SK-N-SH treated with all-trans-retinoic acid at 6 μM for 48 hours (cell line): ENCODE results near the gene DNM1.

ENCODE experiments used
- ARNTL ChIP-seq: fragments of 450-650 bp; formaldehyde crosslinking; IDR thresholded peaks from 2 replicates; pipeline ENCODE4 v1.5.0; 2020; ENCODE audit warnings: low read depth, mild to moderate bottlenecking, moderate library complexity, borderline replicate concordance
- BACH2 ChIP-seq: fragments of 250-450 bp; sonication (Bioruptor Pico); IDR thresholded peaks from 2 replicates; pipeline ENCODE4 v1.9.0; 2021; ENCODE audit warnings: mild to moderate bottlenecking, borderline replicate concordance
- CREB5 ChIP-seq: fragments of 250-450 bp; sonication (Bioruptor Pico); IDR thresholded peaks from 2 replicates; pipeline ENCODE4 v1.5.1; 2020; ENCODE audit warnings: low read depth, mild to moderate bottlenecking, moderate library complexity
- CSDC2 ChIP-seq: fragments of 250-450 bp; sonication (Bioruptor Pico); IDR thresholded peaks from 2 replicates; pipeline ENCODE4 v1.5.0; 2020; ENCODE audit warnings: mild to moderate bottlenecking, moderate library complexity
- GLIS3 ChIP-seq: fragments of 250-450 bp; sonication (Bioruptor Pico); IDR thresholded peaks from 2 replicates; pipeline ENCODE4 v1.5.0; 2020; ENCODE audit warnings: mild to moderate bottlenecking, moderate library complexity
- POU6F1 ChIP-seq: fragments of 250-450 bp; sonication (Bioruptor Pico); IDR thresholded peaks from 2 replicates; pipeline ENCODE4 v1.8.0; 2021; ENCODE audit warnings: low read depth, mild to moderate bottlenecking, moderate library complexity, borderline replicate concordance
- SNAI2 ChIP-seq: fragments of 250-450 bp; sonication (Bioruptor Pico); IDR thresholded peaks from 2 replicates; pipeline ENCODE4 v1.5.0; 2020; ENCODE audit warnings: mild to moderate bottlenecking, moderate library complexity
- TCF4 ChIP-seq: fragments of 250-450 bp; sonication (Bioruptor Pico); IDR thresholded peaks from 2 replicates; pipeline ENCODE4 v1.8.0; 2021; ENCODE audit warnings: mild to moderate bottlenecking, moderate library complexity, borderline replicate concordance
- ZC3H10 ChIP-seq: fragments of 250-450 bp; sonication (Bioruptor Pico); IDR thresholded peaks from 2 replicates; pipeline ENCODE4 v1.5.1; 2021; ENCODE audit warnings: mild to moderate bottlenecking, moderate library complexity
- ZNF8 ChIP-seq: fragments of 450-650 bp; formaldehyde crosslinking; IDR thresholded peaks from 2 replicates; pipeline ENCODE4 v1.5.0; 2020; ENCODE audit warnings: mild to moderate bottlenecking, moderate library complexity
- TF ChIP-seq, protein P1 (sequence below): fragments of 250-450 bp; sonication (Bioruptor Pico); IDR thresholded peaks from 2 replicates; pipeline ENCODE4 v1.8.0; 2020; ENCODE audit warnings: mild to moderate bottlenecking, moderate library complexity, borderline replicate concordance

- no peak for TF ChIP-seq CSDC2 (CRISPR knock-in tag)
- no peak for TF ChIP-seq SNAI2
- no peak for TF ChIP-seq ZC3H10 (CRISPR knock-in tag)
- no peak for TF ChIP-seq GLIS3 (CRISPR knock-in tag)
- TF ChIP-seq CREB5 (CRISPR knock-in tag) = no peak
- no peak for TF ChIP-seq POU6F1 (CRISPR knock-in tag)
- TF ChIP-seq, protein P1, sequence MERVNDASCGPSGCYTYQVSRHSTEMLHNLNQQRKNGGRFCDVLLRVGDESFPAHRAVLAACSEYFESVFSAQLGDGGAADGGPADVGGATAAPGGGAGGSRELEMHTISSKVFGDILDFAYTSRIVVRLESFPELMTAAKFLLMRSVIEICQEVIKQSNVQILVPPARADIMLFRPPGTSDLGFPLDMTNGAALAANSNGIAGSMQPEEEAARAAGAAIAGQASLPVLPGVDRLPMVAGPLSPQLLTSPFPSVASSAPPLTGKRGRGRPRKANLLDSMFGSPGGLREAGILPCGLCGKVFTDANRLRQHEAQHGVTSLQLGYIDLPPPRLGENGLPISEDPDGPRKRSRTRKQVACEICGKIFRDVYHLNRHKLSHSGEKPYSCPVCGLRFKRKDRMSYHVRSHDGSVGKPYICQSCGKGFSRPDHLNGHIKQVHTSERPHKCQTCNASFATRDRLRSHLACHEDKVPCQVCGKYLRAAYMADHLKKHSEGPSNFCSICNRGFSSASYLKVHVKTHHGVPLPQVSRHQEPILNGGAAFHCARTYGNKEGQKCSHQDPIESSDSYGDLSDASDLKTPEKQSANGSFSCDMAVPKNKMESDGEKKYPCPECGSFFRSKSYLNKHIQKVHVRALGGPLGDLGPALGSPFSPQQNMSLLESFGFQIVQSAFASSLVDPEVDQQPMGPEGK (CRISPR knock-in tag) = no peak
- TF ChIP-seq BACH2 (CRISPR knock-in tag) = no peak
- TF ChIP-seq TCF4 (CRISPR knock-in tag) = no peak
- no peak for TF ChIP-seq ZNF8 (CRISPR knock-in tag)
- TF ChIP-seq ARNTL (CRISPR knock-in tag) = no peak
Measured at GRCh38 chr9:128276008-128276573, 72.9 kb downstream of the DNM1 start, which contains the start of gene SWI5.
